GM19463 (cell line): ENCODE data around the gene STX8.
"Not testable (repeated sequence)": the region's sequence is repeated elsewhere in the genome, so short reads cannot be mapped to it uniquely, and the experiment has no call there.

ENCODE experiments used
- ATAC-seq: cut with Tn5 transposase; IDR thresholded peaks from one replicate; pipeline ENCODE4 v1.9.1; 2021; ENCODE audit warnings: mild to moderate bottlenecking, moderate library complexity; ENCODE audit not compliant: unreplicated experiment

STX8 gene

GRCh38 chr17:9557161-9557755 lies 18.4 kb downstream of the STX8 start:
- ATAC-seq = no peak

DNA sequence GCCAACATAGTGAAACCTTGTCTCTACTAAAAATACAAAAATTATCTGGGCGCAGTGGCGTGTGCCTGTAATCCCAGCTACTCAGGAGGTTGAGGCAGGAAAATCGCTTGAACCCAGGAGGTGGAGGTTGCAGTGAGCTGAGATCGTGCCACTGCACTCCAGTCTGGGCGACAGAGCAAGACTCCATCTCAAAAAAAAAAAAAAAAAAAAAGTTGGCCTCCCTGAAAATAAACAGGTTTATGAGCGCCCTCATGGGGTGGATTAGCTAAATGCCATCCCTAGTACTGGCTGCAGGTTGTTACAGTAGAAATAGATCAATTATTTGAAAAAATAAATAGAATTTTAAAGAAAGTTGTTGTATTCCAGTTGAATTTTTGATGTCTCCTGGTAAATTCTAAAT lies 20.9 kb downstream of the STX8 start:
- ATAC-seq = not testable (repeated sequence)

DNA sequence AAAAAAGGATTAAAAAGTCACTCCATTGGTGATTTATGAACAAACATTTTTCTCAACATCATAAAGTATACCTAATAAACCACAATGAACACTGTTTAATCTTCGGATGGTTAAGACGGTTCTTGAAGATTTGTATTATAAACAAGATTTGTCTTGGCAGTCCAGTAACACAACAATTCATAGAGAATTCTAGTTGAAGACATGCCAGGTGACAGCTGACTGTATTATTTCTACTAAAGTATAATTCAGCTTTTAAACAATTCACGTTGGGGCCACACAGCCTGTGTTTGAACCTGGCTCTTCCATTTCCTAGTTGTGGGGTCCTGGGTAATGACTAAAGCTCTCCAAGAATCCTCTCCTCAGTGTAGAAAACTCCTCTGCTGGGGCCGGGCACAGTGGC lies 22.0 kb downstream of the STX8 start:
- ATAC-seq = no peak

DNA sequence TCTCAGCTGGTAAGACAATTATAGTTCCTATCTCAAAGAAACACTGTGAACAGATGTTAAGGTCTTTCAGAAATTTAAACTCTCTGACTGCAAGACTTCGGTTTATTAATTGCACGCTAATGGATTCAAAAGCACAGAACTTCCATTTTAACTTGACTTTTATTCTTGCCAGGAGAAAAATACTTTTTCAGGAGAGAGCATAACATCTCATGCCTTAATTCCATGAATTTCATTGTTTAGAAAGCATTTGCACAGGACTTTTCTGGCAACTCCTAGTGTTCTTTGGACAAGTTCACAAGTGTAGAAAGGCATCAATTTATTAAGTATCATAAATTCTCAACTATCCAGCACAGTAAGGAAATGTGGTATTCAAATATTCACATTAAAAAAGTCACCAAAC lies 22.4 kb downstream of the STX8 start:
- no peak for ATAC-seq

DNA sequence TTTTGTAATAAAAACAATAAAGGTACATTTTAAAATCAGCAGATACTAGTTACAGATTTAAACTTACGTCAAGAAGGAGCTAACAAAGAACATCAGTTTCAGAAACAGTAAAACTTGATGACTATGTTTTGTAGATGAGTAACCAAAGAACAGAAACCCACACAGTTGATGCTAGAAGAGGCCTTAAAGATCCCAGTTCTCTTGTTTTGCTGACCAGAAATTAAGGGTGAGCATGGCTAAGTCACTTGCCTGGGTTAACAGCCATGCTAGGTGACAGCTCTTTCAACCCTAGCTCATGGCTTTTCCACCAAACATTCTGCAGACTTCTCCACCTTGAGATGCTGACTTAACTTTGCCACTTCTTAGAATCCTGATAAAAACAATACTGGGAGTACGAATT lies 26.4 kb downstream of the STX8 start:
- no peak for ATAC-seq

GRCh38 chr17:9544221-9544620 lies 31.4 kb downstream of the STX8 start:
- no peak for ATAC-seq

DNA sequence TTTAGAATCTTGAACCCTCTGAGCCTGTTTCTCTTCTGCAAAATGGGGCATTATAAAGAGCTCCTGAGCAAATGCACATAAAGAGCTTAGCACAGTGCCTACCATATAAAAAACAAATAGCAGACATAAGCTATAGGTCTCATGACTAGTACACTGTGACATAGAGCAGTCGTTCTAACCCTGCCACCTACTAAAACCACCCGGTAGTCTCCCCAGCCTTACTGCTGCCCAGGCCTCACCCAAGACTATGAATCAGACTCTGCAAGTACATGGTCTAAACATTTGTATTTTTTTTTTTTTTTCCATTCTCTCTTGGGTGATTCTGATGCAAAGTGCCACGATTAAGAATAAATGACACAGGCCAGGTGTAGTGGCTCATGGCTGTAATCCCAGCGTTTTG lies 33.9 kb downstream of the STX8 start:
- ATAC-seq = no peak

DNA sequence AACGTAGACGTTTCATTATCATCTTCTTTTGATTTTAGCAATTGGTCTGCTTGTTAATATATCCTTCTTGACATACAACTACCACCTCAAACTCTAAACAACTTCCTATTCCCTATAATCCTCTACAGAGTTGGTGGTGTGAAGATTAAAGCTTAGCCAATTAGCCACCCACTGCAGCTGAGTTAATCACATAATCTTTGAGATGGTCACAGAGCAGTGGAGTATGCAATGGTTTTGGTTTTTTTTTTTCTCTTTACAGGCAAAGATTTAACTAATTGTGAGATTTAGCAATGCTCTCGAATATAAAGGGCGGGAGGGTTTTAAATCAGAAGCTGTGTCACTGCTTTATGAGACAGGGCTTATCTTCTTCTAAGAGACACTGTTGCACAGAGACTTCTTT lies 37.0 kb downstream of the STX8 start:
- ATAC-seq = no peak

- no peak for ATAC-seq
These were observed 38.3 kb downstream of the STX8 start for GRCh38 chr17:9537177-9537776.

DNA sequence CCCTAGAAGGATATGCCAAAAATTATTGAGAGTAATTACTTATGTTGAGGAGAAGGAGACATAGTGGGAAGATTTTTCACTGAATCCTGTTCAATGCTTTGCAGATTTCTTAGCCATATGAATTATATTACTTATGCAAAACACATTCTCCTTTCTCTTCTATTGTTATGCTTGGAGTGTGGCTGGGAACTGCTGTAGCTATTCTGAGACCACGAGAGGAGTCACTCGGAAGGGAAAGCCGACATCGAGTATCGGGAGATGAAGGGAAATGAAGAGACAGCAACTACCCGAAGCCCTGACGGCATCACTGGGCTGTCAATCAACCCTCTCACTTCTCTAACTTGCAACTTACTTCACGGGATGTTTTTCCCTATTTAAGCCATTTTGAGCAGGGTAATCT lies 39.6 kb downstream of the STX8 start:
- no peak for ATAC-seq

- ATAC-seq = no peak
These were observed 42.2 kb downstream of the STX8 start for GRCh38 chr17:9533441-9533840.

DNA sequence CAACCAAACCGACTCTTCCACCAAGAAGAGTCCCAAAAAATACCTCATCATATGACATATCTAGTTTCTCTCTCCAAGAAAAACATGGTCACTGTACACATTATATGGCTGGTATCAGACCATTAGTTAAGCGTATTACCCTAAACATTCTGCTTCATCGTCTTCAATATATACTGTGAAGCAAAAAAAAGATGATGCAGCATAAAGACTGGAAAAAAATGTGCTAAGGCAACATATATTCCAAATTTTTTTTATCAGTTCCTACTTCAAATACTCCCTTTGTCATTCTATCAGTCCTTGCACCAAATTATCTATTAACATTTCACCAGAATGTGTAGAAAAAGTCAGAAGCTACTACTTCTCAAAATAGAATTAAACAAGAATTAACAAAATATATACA lies 42.9 kb downstream of the STX8 start:
- no peak for ATAC-seq

GRCh38 chr17:9531034-9531433 lies 44.6 kb downstream of the STX8 start:
- ATAC-seq = no peak

DNA sequence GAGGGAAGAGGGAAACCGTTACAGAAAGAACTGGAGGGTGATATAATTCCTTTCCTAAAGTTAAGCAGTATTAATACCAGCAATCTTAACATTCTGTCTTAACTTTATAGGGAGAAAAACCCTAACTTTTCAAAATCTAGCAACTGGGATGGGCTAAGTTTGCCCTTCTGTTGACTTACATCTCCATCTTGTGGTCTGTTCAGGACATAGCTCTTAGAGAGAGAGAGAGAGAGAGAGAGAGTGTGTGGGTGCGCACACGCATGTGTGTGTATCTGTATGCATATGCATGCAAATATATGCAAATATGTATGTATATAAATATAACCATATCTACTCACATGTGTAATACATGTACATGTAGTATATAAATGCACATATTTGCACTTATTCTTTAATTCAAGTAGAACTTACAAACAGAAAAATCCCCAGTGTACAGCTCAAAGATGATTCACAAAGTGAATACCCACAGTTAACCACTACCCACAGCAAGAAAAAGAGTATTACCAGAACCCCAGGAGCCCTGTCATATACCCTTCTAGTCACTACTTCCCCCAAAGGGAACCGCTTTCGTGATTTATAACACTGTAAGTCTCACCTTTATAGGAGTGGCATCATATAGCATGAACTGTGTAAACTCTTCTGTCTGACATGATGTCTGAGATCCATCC lies 46.5 kb downstream of the STX8 start:
- no peak for ATAC-seq

GRCh38 chr17:9527788-9528187 lies 47.8 kb downstream of the STX8 start:
- ATAC-seq = no peak

GRCh38 chr17:9522074-9522473 lies 53.5 kb downstream of the STX8 start:
- ATAC-seq = no peak

- no peak for ATAC-seq
These were observed 54.6 kb downstream of the STX8 start for GRCh38 chr17:9521062-9521461.

- no peak for ATAC-seq
These were observed 55.0 kb downstream of the STX8 start for GRCh38 chr17:9520649-9521048.

- ATAC-seq = no peak
These were observed 55.9 kb downstream of the STX8 start for GRCh38 chr17:9519583-9520272.

DNA sequence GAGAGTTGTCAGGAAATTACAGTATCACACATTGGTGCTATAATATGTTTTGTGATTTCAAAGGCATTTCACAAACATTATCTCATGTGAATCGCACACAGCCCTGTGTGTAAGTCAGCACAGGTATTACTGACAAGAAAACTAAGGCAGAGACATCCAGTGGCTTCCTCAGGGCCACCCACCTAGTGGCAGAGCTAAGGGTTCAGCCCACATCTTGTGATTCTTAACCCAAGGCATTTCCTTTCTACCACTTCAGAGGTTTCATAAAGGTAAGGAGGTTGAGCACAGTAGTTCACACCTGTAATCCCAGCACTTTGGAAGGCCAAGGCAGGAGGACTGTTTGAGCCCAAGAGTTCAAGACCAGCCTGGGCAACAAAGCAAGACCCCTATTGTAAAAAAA lies 58.2 kb downstream of the STX8 start:
- ATAC-seq = no peak

- no peak for ATAC-seq
These were observed 62.4 kb downstream of the STX8 start for GRCh38 chr17:9513266-9513665.
